ENCODE results near the gene RCC1. TPM values are rescaled to one million over a fixed set of nuclear protein-coding genes. Genes with fewer than 3 reads are reported as not detected.
"Not testable (repeated sequence)": the region's sequence is repeated elsewhere in the genome, so short reads cannot be mapped to it uniquely, and the experiment has no call there.

Gene RCC1
- total RNA-seq, 1 donor from 2014 or later: 23.8 TPM

GRCh38 chr1:28565040-28565439 is 59.2 kb downstream of the RCC1 start:
- TF ChIP-seq CTCF (IDR thresholded peaks at IDR 0.05): no peak
- no peak for TF ChIP-seq POLR2AphosphoS5 (IDR thresholded peaks at IDR 0.05; ENCODE audit: insufficient read depth in 1 of 2, low read depth in 1 of 2)
- no peak for TF ChIP-seq POLR2A (IDR thresholded peaks at IDR 0.05)
- Histone ChIP-seq H3K27ac (no peak overlapping the region), H3K4me1 (no peaks in the 10 kb centered on the region), H3K36me3 (peaks cover 0 to 85% of the 10 kb centered on the region in 2 donors), H3K27me3 (no peaks in the 10 kb centered on the region), H3K9me3 (no peaks in the 10 kb centered on the region), H3K4me3 (no peak overlapping the region)
- no peak for DNase-seq (ENCODE audit: extremely low spot score in 2 of 2)
- intact Hi-C loops (cut with DNase I): no loop called here

GRCh38 chr1:28565726-28566125 is 59.9 kb downstream of the RCC1 start:
- Histone ChIP-seq H3K27ac (no peak overlapping the region), H3K4me1 (no peaks in the 10 kb centered on the region), H3K36me3 (peaks cover 0 to 80% of the 10 kb centered on the region in 2 donors), H3K27me3 (no peaks in the 10 kb centered on the region), H3K4me3 (no peak overlapping the region), H3K9me3 (no peaks in the 10 kb centered on the region)
- intact Hi-C loops (cut with DNase I): no loop called here
- TF ChIP-seq POLR2A (IDR thresholded peaks at IDR 0.05) (no peak), CTCF (IDR thresholded peaks at IDR 0.05) (no peak), POLR2AphosphoS5 (IDR thresholded peaks at IDR 0.05; ENCODE audit: insufficient read depth in 1 of 2, low read depth in 1 of 2) (no peak)
- DNase-seq (ENCODE audit: extremely low spot score in 2 of 2): no peak

GRCh38 chr1:28566931-28567330 is 61.1 kb downstream of the RCC1 start:
- DNase-seq (ENCODE audit: extremely low spot score in 2 of 2): no peak
- peaks cover 0 to 80% of the 10 kb centered on the region in 2 donors for H3K36me3 ChIP-seq
- no peaks in the 10 kb centered on the region for H3K4me1 ChIP-seq
- no peaks in the 10 kb centered on the region for H3K9me3 ChIP-seq
- TF ChIP-seq CTCF (IDR thresholded peaks at IDR 0.05) (no peak), POLR2AphosphoS5 (IDR thresholded peaks at IDR 0.05; ENCODE audit: insufficient read depth in 1 of 2, low read depth in 1 of 2) (no peak), POLR2A (IDR thresholded peaks at IDR 0.05) (no peak)
- no peaks in the 10 kb centered on the region for H3K27me3 ChIP-seq
- no peak overlapping the region for H3K4me3 ChIP-seq
- no peak overlapping the region for H3K27ac ChIP-seq
- intact Hi-C loops (cut with DNase I): no loop called here

- intact Hi-C loops (cut with DNase I): no loop called here
- Histone ChIP-seq H3K36me3 (peaks cover 0 to 48% of the 10 kb centered on the region in 2 donors), H3K9me3 (no peaks in the 10 kb centered on the region), H3K27me3 (no peaks in the 10 kb centered on the region), H3K4me3 (no peak overlapping the region), H3K27ac (no peak overlapping the region), H3K4me1 (no peaks in the 10 kb centered on the region)
- no peak for TF ChIP-seq CTCF (IDR thresholded peaks at IDR 0.05)
- no peak for TF ChIP-seq POLR2AphosphoS5 (IDR thresholded peaks at IDR 0.05; ENCODE audit: insufficient read depth in 1 of 2, low read depth in 1 of 2)
- TF ChIP-seq POLR2A (IDR thresholded peaks at IDR 0.05): no peak
- DNase-seq (ENCODE audit: extremely low spot score in 2 of 2): no peak
Measured at GRCh38 chr1:28571911-28572310, 66.1 kb downstream of the RCC1 start.

GRCh38 chr1:28572891-28573290 is 67.0 kb downstream of the RCC1 start:
- H3K27ac ChIP-seq; H3K27me3 ChIP-seq; intact Hi-C loops (cut with DNase I); H3K4me1 ChIP-seq; DNase-seq (ENCODE audit: extremely low spot score in 2 of 2); H3K9me3 ChIP-seq; H3K4me3 ChIP-seq: not testable (repeated sequence)
- peaks cover 0 to 48% of the 10 kb centered on the region in 2 donors for H3K36me3 ChIP-seq

GRCh38 chr1:28573564-28573963 is 67.7 kb downstream of the RCC1 start:
- intact Hi-C loops (cut with DNase I): no loop called here
- no peak overlapping the region for H3K27ac ChIP-seq
- no peaks in the 10 kb centered on the region for H3K27me3 ChIP-seq
- no peaks in the 10 kb centered on the region for H3K9me3 ChIP-seq
- peaks cover 0 to 48% of the 10 kb centered on the region in 2 donors for H3K36me3 ChIP-seq
- peaks cover 2% of the 10 kb centered on the region for H3K4me1 ChIP-seq
- DNase-seq (ENCODE audit: extremely low spot score in 2 of 2): no peak
- no peak for TF ChIP-seq POLR2AphosphoS5 (IDR thresholded peaks at IDR 0.05; ENCODE audit: insufficient read depth in 1 of 2, low read depth in 1 of 2)
- no peak for TF ChIP-seq POLR2A (IDR thresholded peaks at IDR 0.05)
- no peak for TF ChIP-seq CTCF (IDR thresholded peaks at IDR 0.05)
- H3K4me3 ChIP-seq: no peak overlapping the region

Data from vagina (tissue), 2 donors.